A673 (cell line): Measurements from ENCODE around the gene MRPL39. TPM values are rescaled to one million over a fixed set of nuclear protein-coding genes. Genes with fewer than 3 reads are reported as not detected.

Experiments used
- BruUV-seq: library from RNA; stranded (reverse); fragments of 400-500 nt; replicated peaks from 2 replicates; lab custom pipeline; 2021; lab: Mats Ljungman, UMichigan
- CTCF ChIA-PET: fragments of 300-600 bp; sonication (Branson Sonifier 250); formaldehyde crosslinking; loops from one replicate; lab custom pipeline; 2022; ENCODE audit warnings: antibody characterized with exemption; lab: Charles Lee
- POLR2A ChIA-PET: fragments of 300-600 bp; sonication (Branson Sonifier 250); formaldehyde crosslinking; loops from one replicate; lab custom pipeline; 2022; ENCODE audit warnings: antibody characterized with exemption; ENCODE audit not compliant: low non-redundant PET; lab: Charles Lee
- DNase-seq: peaks from one replicate; pipeline ENCODE4 v3.0.0-alpha.2; 2015; ENCODE audit warnings: low spot score
- H3K27ac ChIP-seq: fragments of 200-600 bp; sonication (generic); 2 replicates; pipeline ENCODE4 v1.5.1; 2016; ENCODE audit warnings: mixed run types, low read depth, mild to moderate bottlenecking, mixed read lengths, antibody characterized with exemption, low read length; ENCODE audit not compliant: poor library complexity, severe bottlenecking
- H3K27me3 ChIP-seq: fragments of 200-600 bp; sonication (generic); replicated peaks from 2 replicates; pipeline ENCODE4 v1.6.1; 2017; ENCODE audit warnings: mixed run types, low read depth, mild to moderate bottlenecking, mixed read lengths, antibody characterized with exemption, low read length; ENCODE audit not compliant: insufficient read depth, poor library complexity
- H3K36me3 ChIP-seq: fragments of 200-600 bp; sonication (generic); 2 replicates; pipeline ENCODE4 v1.6.1; 2016; ENCODE audit warnings: mixed run types, mild to moderate bottlenecking, mixed read lengths, antibody characterized with exemption, low read length; ENCODE audit not compliant: insufficient read depth, poor library complexity, severe bottlenecking
- H3K4me1 ChIP-seq: fragments of 200-600 bp; sonication (generic); 2 replicates; pipeline ENCODE4 v1.6.1; 2017; ENCODE audit warnings: mixed run types, mild to moderate bottlenecking, mixed read lengths, antibody characterized with exemption, low read length; ENCODE audit not compliant: insufficient read depth, poor library complexity, severe bottlenecking
- H3K4me3 ChIP-seq: fragments of 200-600 bp; sonication (generic); 2 replicates; pipeline ENCODE4 v1.5.1; 2016; ENCODE audit warnings: low read depth, mixed run types, mild to moderate bottlenecking, mixed read lengths, low read length; ENCODE audit not compliant: poor library complexity, severe bottlenecking
- H3K9me3 ChIP-seq: fragments of 200-600 bp; sonication (generic); 2 replicates; pipeline ENCODE4 v1.6.1; 2016; ENCODE audit warnings: mixed run types, low read depth, mild to moderate bottlenecking, mixed read lengths, antibody characterized with exemption, low read length; ENCODE audit not compliant: poor library complexity, severe bottlenecking
- CTCF ChIP-seq: fragments of 300-800, 200-600 bp; sonication (generic); conservative IDR thresholded peaks from 2 replicates; pipeline ENCODE4 v1.5.1; 2017; ENCODE audit warnings: low read depth, mild to moderate bottlenecking, antibody characterized with exemption, low read length, moderate library complexity, mixed read lengths
- EZH2 ChIP-seq: fragments of 200-600 bp; sonication (generic); IDR thresholded peaks from 2 replicates; pipeline ENCODE4 v1.6.1; 2017; ENCODE audit warnings: borderline replicate concordance, low read depth, mild to moderate bottlenecking, mixed read lengths, antibody characterized with exemption, low read length; ENCODE audit not compliant: poor library complexity, severe bottlenecking
- intact Hi-C: fragments of 100-400 bp; cut with micrococcal nuclease; formaldehyde crosslinking; loops from one replicate; pipeline ENCODE4 v1.10.0; 2022; ENCODE audit not compliant: unreplicated experiment
- total RNA-seq: library from RNA; stranded (reverse); gene quantifications from 2 replicates; pipeline ENCODE4 v1.2.3, GENCODE V29; 2021

MRPL39 gene
- total RNA-seq, 1 experiment from 2014 or later: 57.1 TPM

- POLR2A ChIA-PET: no interaction called here
- no peak for TF ChIP-seq EZH2
- no peak for TF ChIP-seq CTCF
- Histone ChIP-seq H3K9me3 (no peaks in the 10 kb centered on the region), H3K27me3 (no peaks in the 10 kb centered on the region), H3K36me3 (peaks cover 11% of the 10 kb centered on the region), H3K4me1 (no peaks in the 10 kb centered on the region), H3K4me3 (no peak overlapping the region), H3K27ac (no peak overlapping the region)
- CTCF ChIA-PET: no interaction called here
- intact Hi-C loops: no loop called here
- no TSS peak for BruUV-seq
- DNase-seq: no peak
Measured at GRCh38 chr21:25582888-25583287, 24.4 kb downstream of the MRPL39 start.

- Histone ChIP-seq H3K4me3 (no peak overlapping the region), H3K9me3 (no peaks in the 10 kb centered on the region), H3K4me1 (no peaks in the 10 kb centered on the region), H3K36me3 (peaks cover 5% of the 10 kb centered on the region), H3K27ac (no peak overlapping the region), H3K27me3 (no peaks in the 10 kb centered on the region)
- ChIA-PET POLR2A (no interaction called here), CTCF (no interaction called here)
- TF ChIP-seq CTCF: no peak
- TF ChIP-seq EZH2: no peak
- BruUV-seq: no TSS peak
- intact Hi-C loops: no loop called here
- DNase-seq: no peak
Measured at GRCh38 chr21:25582164-25582790, 25.0 kb downstream of the MRPL39 start.

GRCh38 chr21:25581582-25581981 is 25.7 kb downstream of the MRPL39 start:
- H3K27me3 ChIP-seq: no peaks in the 10 kb centered on the region
- no peak overlapping the region for H3K4me3 ChIP-seq
- TF ChIP-seq CTCF: no peak
- no peak for TF ChIP-seq EZH2
- POLR2A ChIA-PET: interaction anchor here (0.6 kb wide), 1 partner anchor 77 kb away, joined by 4 read pairs; no protein-coding TSS in a partner anchor
- no TSS peak for BruUV-seq
- H3K36me3 ChIP-seq: no peaks in the 10 kb centered on the region
- intact Hi-C loops: no loop called here
- no peak overlapping the region for H3K27ac ChIP-seq
- DNase-seq: no peak
- no peaks in the 10 kb centered on the region for H3K4me1 ChIP-seq
- CTCF ChIA-PET: no interaction called here
- H3K9me3 ChIP-seq: no peaks in the 10 kb centered on the region
